ENCODE measurements around the gene SLC22A1. TPM values are rescaled to one million over a fixed set of nuclear protein-coding genes. Genes with fewer than 3 reads are reported as not detected.
"Not testable (repeated sequence)": the region's sequence is repeated elsewhere in the genome, so short reads cannot be mapped to it uniquely, and the experiment has no call there.

SLC22A1 gene
- total RNA-seq, 1 donor from 2014 or later, result 2.0 TPM

DNA sequence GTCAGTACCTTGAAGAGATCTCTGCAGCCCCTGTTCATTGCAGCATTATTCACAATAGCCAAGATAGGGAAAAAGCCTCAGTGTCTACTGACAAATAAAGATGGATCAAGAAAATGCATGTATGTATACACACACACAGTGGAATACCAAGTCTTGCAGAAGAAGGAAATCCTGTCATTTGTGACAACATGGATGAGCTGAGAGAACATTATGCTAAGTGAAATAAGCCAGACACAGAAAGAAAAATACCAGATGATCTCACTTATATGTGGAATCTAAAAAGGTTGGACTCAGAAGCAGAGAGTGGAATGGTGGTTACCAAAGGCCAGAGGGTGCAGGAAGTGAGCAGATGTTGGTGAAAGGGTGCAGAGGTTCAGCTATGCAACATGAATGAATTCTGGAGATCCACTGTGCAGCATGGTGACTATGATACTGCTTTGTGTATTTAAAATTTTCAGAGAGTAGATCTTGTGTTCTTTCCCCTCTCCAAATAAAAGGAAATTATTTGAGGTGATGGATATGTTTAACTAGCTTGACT is 11.0 kb upstream of the SLC22A1 start:
- TF ChIP-seq, protein P1, sequence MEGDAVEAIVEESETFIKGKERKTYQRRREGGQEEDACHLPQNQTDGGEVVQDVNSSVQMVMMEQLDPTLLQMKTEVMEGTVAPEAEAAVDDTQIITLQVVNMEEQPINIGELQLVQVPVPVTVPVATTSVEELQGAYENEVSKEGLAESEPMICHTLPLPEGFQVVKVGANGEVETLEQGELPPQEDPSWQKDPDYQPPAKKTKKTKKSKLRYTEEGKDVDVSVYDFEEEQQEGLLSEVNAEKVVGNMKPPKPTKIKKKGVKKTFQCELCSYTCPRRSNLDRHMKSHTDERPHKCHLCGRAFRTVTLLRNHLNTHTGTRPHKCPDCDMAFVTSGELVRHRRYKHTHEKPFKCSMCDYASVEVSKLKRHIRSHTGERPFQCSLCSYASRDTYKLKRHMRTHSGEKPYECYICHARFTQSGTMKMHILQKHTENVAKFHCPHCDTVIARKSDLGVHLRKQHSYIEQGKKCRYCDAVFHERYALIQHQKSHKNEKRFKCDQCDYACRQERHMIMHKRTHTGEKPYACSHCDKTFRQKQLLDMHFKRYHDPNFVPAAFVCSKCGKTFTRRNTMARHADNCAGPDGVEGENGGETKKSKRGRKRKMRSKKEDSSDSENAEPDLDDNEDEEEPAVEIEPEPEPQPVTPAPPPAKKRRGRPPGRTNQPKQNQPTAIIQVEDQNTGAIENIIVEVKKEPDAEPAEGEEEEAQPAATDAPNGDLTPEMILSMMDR (IDR thresholded peaks at IDR 0.05; ENCODE audit: unreplicated experiment), result no peak
- Mint-ChIP-seq H3K36me3 (peaks cover 24% of the 10 kb centered on the region), H3K27ac (no peak overlapping the region), H3K4me3 (no peak overlapping the region), H3K9me3 (no peaks in the 10 kb centered on the region), H3K4me1 (peaks cover 9% of the 10 kb centered on the region), H3K27me3 (ENCODE audit: low read depth) (no peaks in the 10 kb centered on the region)
- no peak for DNase-seq (ENCODE audit: low spot score in 2 of 2, unreplicated experiment in 2 of 2)

DNA sequence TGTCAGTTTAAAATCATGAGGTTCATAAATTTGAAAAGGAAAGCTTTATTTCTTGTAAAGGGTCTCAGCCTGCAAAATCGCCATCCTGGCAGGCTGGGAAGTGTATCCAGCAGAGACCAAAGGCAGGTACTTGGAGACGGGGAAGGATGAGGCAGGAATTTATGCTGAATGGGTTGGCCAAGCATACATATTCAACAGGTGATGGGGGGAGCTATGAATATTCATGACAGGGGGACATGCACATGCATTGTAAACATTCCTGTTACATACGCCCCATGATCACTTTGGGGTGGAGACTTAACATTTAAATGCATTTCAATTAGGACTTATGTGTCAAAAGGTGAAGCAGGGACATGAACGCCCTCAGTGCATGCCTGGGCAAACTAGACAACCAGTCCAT is 9.8 kb upstream of the SLC22A1 start:
- Mint-ChIP-seq H3K9me3 (no peaks in the 10 kb centered on the region), H3K36me3 (peaks cover 18% of the 10 kb centered on the region)
- no peak for DNase-seq (ENCODE audit: low spot score in 2 of 2, unreplicated experiment in 2 of 2)

DNA sequence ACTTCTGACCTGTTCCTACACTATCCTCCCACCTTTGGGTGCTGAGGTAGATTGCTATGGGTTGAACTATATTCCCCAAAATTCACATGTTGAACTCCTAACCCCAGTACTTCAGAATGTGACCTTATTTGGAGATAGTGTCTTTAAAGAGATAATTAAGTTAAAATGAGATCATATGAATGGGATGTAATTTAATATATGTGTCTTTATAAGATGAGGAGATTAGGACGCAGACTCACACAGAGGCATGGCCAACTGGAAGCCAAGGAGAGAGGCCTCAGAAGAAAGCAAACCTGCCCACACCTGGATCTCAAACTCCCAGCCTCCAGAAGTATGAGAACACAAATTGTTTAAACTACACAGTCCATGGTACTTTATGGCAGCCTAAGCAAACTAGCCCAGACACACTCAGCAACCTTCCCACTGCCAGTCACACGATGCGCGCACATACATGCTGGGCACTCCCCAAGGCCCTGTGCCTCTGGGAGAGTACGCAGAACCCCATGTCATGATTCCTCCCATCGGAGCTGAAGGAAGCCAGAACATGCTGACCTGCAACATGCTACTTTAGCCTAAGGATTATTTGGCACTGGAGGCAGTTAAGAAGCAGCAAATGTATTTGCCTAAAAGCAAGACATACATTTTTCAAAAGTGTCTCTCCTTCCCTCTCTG is 8.9 kb upstream of the SLC22A1 start:
- Mint-ChIP-seq H3K9me3 (peaks cover 1% of the 10 kb centered on the region), H3K27ac (peak overlapping the region; percentile 77), H3K4me1 (peaks cover 9% of the 10 kb centered on the region), H3K27me3 (ENCODE audit: low read depth) (no peaks in the 10 kb centered on the region), H3K36me3 (peaks cover 22% of the 10 kb centered on the region), H3K4me3 (no peak overlapping the region)
- DNase-seq (ENCODE audit: low spot score in 2 of 2, unreplicated experiment in 2 of 2), result no peak
- TF ChIP-seq, protein P1 (IDR thresholded peaks at IDR 0.05; ENCODE audit: unreplicated experiment), result no peak

More for the DNA sequence above, 9.8 kb upstream of the SLC22A1 start:
- peak overlapping the region; percentile 58 for H3K27ac Mint-ChIP-seq
- no peak overlapping the region for H3K4me3 Mint-ChIP-seq
- H3K4me1 Mint-ChIP-seq, result peaks cover 9% of the 10 kb centered on the region
- TF ChIP-seq, protein P1 (IDR thresholded peaks at IDR 0.05; ENCODE audit: unreplicated experiment), result no peak
- no peaks in the 10 kb centered on the region for H3K27me3 Mint-ChIP-seq (ENCODE audit: low read depth)

DNA sequence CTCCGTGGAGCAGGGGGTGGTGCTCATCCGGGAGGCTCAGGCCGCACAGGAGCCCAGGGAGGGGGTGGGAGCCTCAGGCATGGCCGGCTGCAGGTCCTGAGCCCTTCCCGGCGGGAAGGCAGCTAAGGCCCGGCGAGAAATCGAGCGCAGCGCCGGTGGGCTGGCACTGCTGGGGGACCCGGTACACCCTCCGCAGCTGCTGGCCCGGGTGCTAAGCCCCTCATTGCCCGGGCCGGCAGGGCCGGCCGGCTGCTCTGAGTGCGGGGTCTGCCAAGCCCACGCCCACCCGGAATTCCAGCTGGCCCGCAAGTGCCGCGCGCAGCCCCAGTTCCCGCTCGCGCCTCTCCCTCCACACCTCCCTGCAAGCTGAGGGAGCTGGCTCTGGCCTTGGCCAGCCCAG is 7.1 kb upstream of the SLC22A1 start:
- H3K27me3 Mint-ChIP-seq (ENCODE audit: low read depth); H3K9me3 Mint-ChIP-seq; H3K4me3 Mint-ChIP-seq; DNase-seq (ENCODE audit: low spot score in 2 of 2, unreplicated experiment in 2 of 2); H3K27ac Mint-ChIP-seq; H3K4me1 Mint-ChIP-seq: not testable (repeated sequence)
- H3K36me3 Mint-ChIP-seq, result peaks cover 24% of the 10 kb centered on the region

DNA sequence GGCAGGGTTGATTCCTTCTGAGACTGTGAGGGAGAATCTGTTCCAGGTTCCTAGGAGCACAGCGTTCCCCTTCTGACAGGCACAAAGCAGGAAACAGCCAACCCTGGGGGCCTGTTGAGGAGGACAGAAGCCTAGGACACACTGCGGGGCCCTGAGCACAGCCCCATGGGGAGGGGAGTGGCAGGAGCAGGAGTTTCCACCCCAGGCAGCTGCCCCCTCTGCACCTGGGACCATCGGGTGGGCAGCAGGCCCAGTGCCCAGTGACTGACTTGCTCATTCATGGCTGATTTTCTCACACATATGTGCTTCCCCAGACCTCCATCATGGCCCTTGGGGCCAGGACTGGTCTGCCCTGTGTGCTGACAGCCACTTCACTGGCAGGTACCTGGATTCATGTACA is 6.2 kb upstream of the SLC22A1 start:
- no peaks in the 10 kb centered on the region for H3K27me3 Mint-ChIP-seq (ENCODE audit: low read depth)
- peaks cover 3% of the 10 kb centered on the region for H3K9me3 Mint-ChIP-seq
- TF ChIP-seq, protein P1 (IDR thresholded peaks at IDR 0.05; ENCODE audit: unreplicated experiment), result no peak
- no peak overlapping the region for H3K27ac Mint-ChIP-seq
- H3K4me1 Mint-ChIP-seq, result peaks cover 9% of the 10 kb centered on the region
- H3K4me3 Mint-ChIP-seq, result no peak overlapping the region
- no peak for DNase-seq (ENCODE audit: low spot score in 2 of 2, unreplicated experiment in 2 of 2)
- peaks cover 25% of the 10 kb centered on the region for H3K36me3 Mint-ChIP-seq

DNA sequence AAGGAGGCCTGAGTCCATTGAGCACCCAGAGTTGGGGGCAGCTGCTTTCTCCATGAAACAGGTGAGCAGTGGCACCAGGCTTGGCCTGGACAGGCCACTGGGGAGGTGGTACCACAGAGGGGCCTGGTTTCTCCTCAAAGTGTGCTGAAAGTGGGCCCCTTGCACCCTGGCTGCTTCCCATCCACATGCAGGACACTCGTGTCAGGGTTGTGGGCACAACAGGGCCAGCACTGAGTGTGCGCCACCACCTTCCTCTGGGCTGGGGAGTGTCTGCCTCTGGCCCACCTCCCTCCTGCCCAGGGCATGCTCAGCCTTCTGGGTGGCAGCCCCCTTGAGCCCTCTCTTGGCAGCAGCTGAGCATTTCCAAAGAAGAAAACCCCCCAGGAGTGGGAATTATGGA is 5.2 kb upstream of the SLC22A1 start:
- TF ChIP-seq, protein P1 (IDR thresholded peaks at IDR 0.05; ENCODE audit: unreplicated experiment), result no peak
- peaks cover 3% of the 10 kb centered on the region for H3K9me3 Mint-ChIP-seq
- H3K36me3 Mint-ChIP-seq, result peaks cover 25% of the 10 kb centered on the region
- DNase-seq (ENCODE audit: low spot score in 2 of 2, unreplicated experiment in 2 of 2), result no peak
- no peaks in the 10 kb centered on the region for H3K27me3 Mint-ChIP-seq (ENCODE audit: low read depth)
- H3K4me3 Mint-ChIP-seq, result no peak overlapping the region
- H3K27ac Mint-ChIP-seq, result no peak overlapping the region
- H3K4me1 Mint-ChIP-seq, result peaks cover 9% of the 10 kb centered on the region
